Measurements from ENCODE around the gene SDK1.

The SDK1 gene

DNA sequence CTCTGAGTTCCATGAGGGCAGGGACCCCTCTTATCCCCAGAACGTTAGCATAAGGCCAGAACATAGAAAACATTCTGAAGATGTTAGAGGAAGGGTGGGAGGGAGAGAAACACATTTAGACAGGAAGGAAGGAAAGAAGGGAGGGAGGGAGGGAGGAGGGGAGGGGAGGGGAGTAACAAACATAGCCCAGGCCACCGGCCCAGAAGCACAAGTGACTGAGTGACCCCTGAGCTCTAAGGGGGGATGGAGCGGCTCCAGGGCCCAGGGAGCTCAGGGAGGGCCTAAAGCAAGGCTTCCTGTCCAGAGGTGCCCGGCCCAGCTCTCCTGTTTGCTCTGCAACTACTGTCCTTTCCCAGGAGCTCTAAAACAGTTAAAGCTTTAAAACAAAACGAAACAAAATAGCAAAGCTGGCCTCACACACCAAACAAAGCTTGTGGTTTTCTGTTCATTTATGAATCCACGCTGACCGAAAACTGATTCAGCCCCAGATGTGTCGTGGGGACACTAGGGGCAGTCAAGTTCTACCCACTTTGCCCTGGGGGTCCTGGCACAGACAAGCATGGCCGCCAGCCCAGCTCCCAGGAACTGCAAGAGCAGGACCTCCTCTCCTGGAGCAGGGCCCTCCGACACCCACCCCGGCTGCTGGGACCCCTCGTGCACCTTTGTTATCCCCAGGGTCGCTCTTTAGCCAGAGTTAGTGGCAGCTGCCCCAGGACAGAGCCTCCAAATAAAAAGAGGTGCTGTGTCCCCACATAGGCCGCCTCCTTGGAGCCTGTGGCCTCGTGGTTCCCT is 884.9 kb downstream of the SDK1 start:
- TF ChIP-seq EZH2 (IDR thresholded peaks at IDR 0.05; ENCODE audit: borderline replicate concordance, low read depth, low read length, severe bottlenecking) = no peak
- TF ChIP-seq, protein P1, sequence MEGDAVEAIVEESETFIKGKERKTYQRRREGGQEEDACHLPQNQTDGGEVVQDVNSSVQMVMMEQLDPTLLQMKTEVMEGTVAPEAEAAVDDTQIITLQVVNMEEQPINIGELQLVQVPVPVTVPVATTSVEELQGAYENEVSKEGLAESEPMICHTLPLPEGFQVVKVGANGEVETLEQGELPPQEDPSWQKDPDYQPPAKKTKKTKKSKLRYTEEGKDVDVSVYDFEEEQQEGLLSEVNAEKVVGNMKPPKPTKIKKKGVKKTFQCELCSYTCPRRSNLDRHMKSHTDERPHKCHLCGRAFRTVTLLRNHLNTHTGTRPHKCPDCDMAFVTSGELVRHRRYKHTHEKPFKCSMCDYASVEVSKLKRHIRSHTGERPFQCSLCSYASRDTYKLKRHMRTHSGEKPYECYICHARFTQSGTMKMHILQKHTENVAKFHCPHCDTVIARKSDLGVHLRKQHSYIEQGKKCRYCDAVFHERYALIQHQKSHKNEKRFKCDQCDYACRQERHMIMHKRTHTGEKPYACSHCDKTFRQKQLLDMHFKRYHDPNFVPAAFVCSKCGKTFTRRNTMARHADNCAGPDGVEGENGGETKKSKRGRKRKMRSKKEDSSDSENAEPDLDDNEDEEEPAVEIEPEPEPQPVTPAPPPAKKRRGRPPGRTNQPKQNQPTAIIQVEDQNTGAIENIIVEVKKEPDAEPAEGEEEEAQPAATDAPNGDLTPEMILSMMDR (IDR thresholded peaks at IDR 0.05; ENCODE audit: borderline replicate concordance, extremely low read depth, low read length, poor library complexity, severe bottlenecking) = no peak
- no peaks in the 10 kb centered on the region for H4K20me1 ChIP-seq (ENCODE audit: insufficient read depth, low read length)

DNA sequence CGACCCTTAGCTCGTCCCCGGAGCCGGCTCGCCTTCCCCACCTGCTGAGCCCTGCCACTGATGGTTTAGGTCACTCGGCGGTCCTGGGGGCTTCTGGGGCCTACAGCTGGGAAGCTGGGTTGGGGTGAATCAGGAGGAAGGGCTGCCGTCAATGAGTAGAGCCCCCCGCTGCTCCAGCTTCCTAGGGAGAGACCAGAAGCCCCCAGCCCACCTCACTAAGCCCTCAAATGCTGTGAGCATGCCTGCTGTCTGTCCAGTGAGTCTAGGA is 885.4 kb downstream of the SDK1 start:
- H3K27ac ChIP-seq (ENCODE audit: low read length) = no peak overlapping the region
- H2AFZ ChIP-seq (ENCODE audit: low read depth, low read length) = no peak overlapping the region
- no peak overlapping the region for H3K9ac ChIP-seq (ENCODE audit: low read depth, low read length)
- no peaks in the 10 kb centered on the region for H3K4me1 ChIP-seq (ENCODE audit: insufficient read depth, low read length)
- no peaks in the 10 kb centered on the region for H3K27me3 ChIP-seq (ENCODE audit: insufficient read depth, low read length, poor library complexity)
- H4K20me1 ChIP-seq (ENCODE audit: insufficient read depth, low read length) = no peaks in the 10 kb centered on the region
- H3K4me2 ChIP-seq (ENCODE audit: insufficient read depth, low read length) = no peak overlapping the region
- H3K36me3 ChIP-seq (ENCODE audit: insufficient read depth, low read length) = no peaks in the 10 kb centered on the region
- H3K9me3 ChIP-seq (ENCODE audit: insufficient read depth, low read length, severe bottlenecking) = no peaks in the 10 kb centered on the region
- no peak overlapping the region for H3K4me3 ChIP-seq (ENCODE audit: low read depth in 1 of 2, low read length in 2 of 2)
- H3K79me2 ChIP-seq (ENCODE audit: insufficient read depth, low read length) = no peaks in the 10 kb centered on the region
- ATAC-seq (ENCODE audit: insufficient read depth, low read depth) = no peak
- DNase-seq = no peak
- no peak for TF ChIP-seq EZH2 (IDR thresholded peaks at IDR 0.05; ENCODE audit: borderline replicate concordance, low read depth, low read length, severe bottlenecking)
- TF ChIP-seq, protein P1 (IDR thresholded peaks at IDR 0.05; ENCODE audit: borderline replicate concordance, extremely low read depth, low read length, poor library complexity, severe bottlenecking) = no peak

More for the DNA sequence above, 884.9 kb downstream of the SDK1 start:
- no peak for DNase-seq
- Histone ChIP-seq H3K27me3 (ENCODE audit: insufficient read depth, low read length, poor library complexity) (no peaks in the 10 kb centered on the region), H3K9ac (ENCODE audit: low read depth, low read length) (no peak overlapping the region), H3K4me3 (ENCODE audit: low read depth in 1 of 2, low read length in 2 of 2) (no peak overlapping the region), H3K9me3 (ENCODE audit: insufficient read depth, low read length, severe bottlenecking) (no peaks in the 10 kb centered on the region), H3K4me2 (ENCODE audit: insufficient read depth, low read length) (no peak overlapping the region), H3K4me1 (ENCODE audit: insufficient read depth, low read length) (no peaks in the 10 kb centered on the region), H2AFZ (ENCODE audit: low read depth, low read length) (no peak overlapping the region), H3K36me3 (ENCODE audit: insufficient read depth, low read length) (no peaks in the 10 kb centered on the region), H3K27ac (ENCODE audit: low read length) (no peak overlapping the region), H3K79me2 (ENCODE audit: insufficient read depth, low read length) (no peaks in the 10 kb centered on the region)
- ATAC-seq (ENCODE audit: insufficient read depth, low read depth) = no peak

DNA sequence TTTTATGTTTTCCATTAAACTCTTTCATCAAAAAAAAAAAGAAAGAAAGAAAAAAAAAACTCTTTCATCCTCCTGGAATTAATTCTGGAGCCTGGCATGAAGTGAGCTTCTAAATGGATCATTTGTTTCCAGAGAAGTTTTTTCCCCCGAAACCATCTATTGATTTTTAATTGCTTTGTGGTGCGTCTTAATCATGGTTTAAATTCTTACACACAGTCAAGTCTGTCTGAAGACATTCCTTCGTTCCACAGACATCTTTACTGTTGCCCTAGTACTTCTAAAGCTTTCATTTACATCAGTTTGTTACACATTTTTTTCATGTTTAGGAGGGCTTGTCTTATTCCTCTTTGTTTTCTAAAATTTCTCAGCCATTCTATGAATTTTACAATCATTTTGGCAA is 887.6 kb downstream of the SDK1 start:
- TF ChIP-seq, protein P1 (IDR thresholded peaks at IDR 0.05; ENCODE audit: borderline replicate concordance, extremely low read depth, low read length, poor library complexity, severe bottlenecking) = no peak
- TF ChIP-seq EZH2 (IDR thresholded peaks at IDR 0.05; ENCODE audit: borderline replicate concordance, low read depth, low read length, severe bottlenecking) = no peak
- Histone ChIP-seq H3K79me2 (ENCODE audit: insufficient read depth, low read length) (no peaks in the 10 kb centered on the region), H4K20me1 (ENCODE audit: insufficient read depth, low read length) (no peaks in the 10 kb centered on the region), H3K4me1 (ENCODE audit: insufficient read depth, low read length) (no peaks in the 10 kb centered on the region), H3K4me2 (ENCODE audit: insufficient read depth, low read length) (no peak overlapping the region), H2AFZ (ENCODE audit: low read depth, low read length) (no peak overlapping the region), H3K9me3 (ENCODE audit: insufficient read depth, low read length, severe bottlenecking) (no peaks in the 10 kb centered on the region), H3K4me3 (ENCODE audit: low read depth in 1 of 2, low read length in 2 of 2) (no peak overlapping the region), H3K27ac (ENCODE audit: low read length) (no peak overlapping the region), H3K36me3 (ENCODE audit: insufficient read depth, low read length) (no peaks in the 10 kb centered on the region), H3K9ac (ENCODE audit: low read depth, low read length) (no peak overlapping the region), H3K27me3 (ENCODE audit: insufficient read depth, low read length, poor library complexity) (no peaks in the 10 kb centered on the region)
- DNase-seq (no peak), ATAC-seq (ENCODE audit: insufficient read depth, low read depth) (no peak)
